WERI-Rb-1 (cell line): Measurements from ENCODE around the gene ZNF791.

Experiments
- DNase-seq: peaks from one replicate; pipeline ENCODE4 v3.0.0-alpha.2; 2020
- H3K27ac ChIP-seq: fragments of 250-450 bp; sonication (Bioruptor Pico); 2 replicates; pipeline ENCODE4 v1.5.1; 2020; ENCODE audit warnings: mild to moderate bottlenecking, moderate library complexity
- H3K27me3 ChIP-seq: fragments of 250-450 bp; sonication (Bioruptor Pico); 2 replicates; pipeline ENCODE4 v1.5.1; 2021; ENCODE audit warnings: mild to moderate bottlenecking, low read depth, moderate library complexity; ENCODE audit not compliant: insufficient read depth, severe bottlenecking
- H3K36me3 ChIP-seq: fragments of 250-450 bp; sonication (Bioruptor Pico); 2 replicates; pipeline ENCODE4 v1.5.1; 2020; ENCODE audit warnings: mild to moderate bottlenecking, moderate library complexity
- H3K4me3 ChIP-seq: 2 replicates; pipeline ENCODE4 v1.5.1; 2011; ENCODE audit warnings: low read depth, mild to moderate bottlenecking, control low read depth, low read length
- H3K9me3 ChIP-seq: fragments of 250-450 bp; sonication (Bioruptor Pico); 2 replicates; pipeline ENCODE4 v1.5.1; 2021; ENCODE audit warnings: mild to moderate bottlenecking, moderate library complexity; ENCODE audit not compliant: severe bottlenecking
- CTCF ChIP-seq: IDR thresholded peaks from 2 replicates; pipeline ENCODE4 v1.5.1; 2011; ENCODE audit warnings: low read depth, mild to moderate bottlenecking, control low read depth, inconsistent platforms, low read length

The ZNF791 gene

GRCh38 chr19:12647490-12648071 is 36.9 kb downstream of the ZNF791 start:
- Histone ChIP-seq H3K4me3 (no peak overlapping the region), H3K27ac (no peak overlapping the region), H3K36me3 (no peaks in the 10 kb centered on the region), H3K27me3 (no peaks in the 10 kb centered on the region), H3K9me3 (no peaks in the 10 kb centered on the region)
- TF ChIP-seq CTCF, result no peak
- DNase-seq, result no peak

GRCh38 chr19:12648088-12648487 is 37.4 kb downstream of the ZNF791 start:
- no peaks in the 10 kb centered on the region for H3K36me3 ChIP-seq
- H3K9me3 ChIP-seq, result no peaks in the 10 kb centered on the region
- H3K27ac ChIP-seq, result no peak overlapping the region
- no peaks in the 10 kb centered on the region for H3K27me3 ChIP-seq
- no peak for DNase-seq
- H3K4me3 ChIP-seq, result no peak overlapping the region
- TF ChIP-seq CTCF, result no peak

- no peak for DNase-seq
- Histone ChIP-seq H3K27ac (no peak overlapping the region), H3K27me3 (no peaks in the 10 kb centered on the region), H3K36me3 (no peaks in the 10 kb centered on the region; the same call in 1 of the 2 replicates), H3K9me3 (no peaks in the 10 kb centered on the region), H3K4me3 (no peak overlapping the region)
- TF ChIP-seq CTCF, result no peak
Measured at GRCh38 chr19:12649941-12650340, 39.2 kb downstream of the ZNF791 start.

- peaks cover 10% of the 10 kb centered on the region for H3K36me3 ChIP-seq
- no peaks in the 10 kb centered on the region for H3K27me3 ChIP-seq
- H3K9me3 ChIP-seq, result no peaks in the 10 kb centered on the region
- TF ChIP-seq CTCF, result no peak
- no peak for DNase-seq
- no peak overlapping the region for H3K4me3 ChIP-seq
- no peak overlapping the region for H3K27ac ChIP-seq
Measured at GRCh38 chr19:12652219-12652618, 41.5 kb downstream of the ZNF791 start.

- TF ChIP-seq CTCF, result no peak
- DNase-seq, result no peak
- H3K27me3 ChIP-seq, result no peaks in the 10 kb centered on the region
- no peak overlapping the region for H3K4me3 ChIP-seq
- H3K27ac ChIP-seq, result no peak overlapping the region
- peaks cover 17% of the 10 kb centered on the region for H3K36me3 ChIP-seq
- no peaks in the 10 kb centered on the region for H3K9me3 ChIP-seq
Measured at GRCh38 chr19:12655546-12655945, 44.8 kb downstream of the ZNF791 start.
